Measurements from ENCODE around the gene AIMP1. TPM values are rescaled to one million over a fixed set of nuclear protein-coding genes. Genes with fewer than 3 reads are reported as not detected.

The AIMP1 gene
- total and polyA plus RNA-seq, 10 of the 15 experiments (the other 5 are each of a cell fraction or from before 2014, with no cell fraction given): 18.6 to 131 (median 56.5) TPM

GRCh38 chr4:106315968-106316772 is at the start of gene AIMP1, which contains the start of gene TBCK (continued):
- TF ChIP-seq ZBTB33 (IDR thresholded peaks at IDR 0.05) (peak; percentile 98), SIX5 (IDR thresholded peaks at IDR 0.05; ENCODE audit: low read depth, low read length, severe bottlenecking) (peak; percentile 40), NFIC (IDR thresholded peaks at IDR 0.05; ENCODE audit: low read depth, low read length) (peak; percentile 57; the same call in 1 of the 2 replicates), TCF7 (IDR thresholded peaks at IDR 0.05; ENCODE audit: borderline replicate concordance) (0 out of 2 replicates have a peak, but pooled peaks have one; percentile 12), NKRF (conservative IDR thresholded peaks at IDR 0.05) (peak; percentile 28; the same call in 1 of the 2 replicates), SRF (IDR thresholded peaks at IDR 0.05; ENCODE audit: low read depth in 2 of 2, low read length in 2 of 2) (peak in 1 of 2 experiments; percentile 85; a peak in 2 of 4 replicates), MAX (IDR thresholded peaks at IDR 0.05; ENCODE audit: low read depth, low read length) (peak; percentile 93), PML (IDR thresholded peaks at IDR 0.05; ENCODE audit: low read length) (peak; percentile 90), ATF2 (IDR thresholded peaks at IDR 0.05; ENCODE audit: low read length) (no peak), ZBTB40 (IDR thresholded peaks at IDR 0.05; ENCODE audit: borderline replicate concordance) (peak; percentile 77), PBX3 (IDR thresholded peaks at IDR 0.05; ENCODE audit: insufficient replicate concordance, low read depth, low read length) (peak; percentile 54)
